Vagina (tissue), 2 donors: ENCODE data around the gene AGPAT2. TPM values are rescaled to one million over a fixed set of nuclear protein-coding genes. Genes with fewer than 3 reads are reported as not detected.

ENCODE experiments used
- DNase-seq, 2 donors: peaks; one replicate each; pipeline ENCODE4 v3.0.0-alpha.2; 2017; ENCODE audit errors: extremely low spot score in 2 of 2
- H3K27ac ChIP-seq: fragments of 200-600 bp; sonication (generic); one replicate; pipeline ENCODE4 v1.5.1; 2019
- H3K27me3 ChIP-seq: fragments of 200-600 bp; sonication (generic); one replicate; pipeline ENCODE4 v1.5.1; 2019
- H3K36me3 ChIP-seq, 2 donors: fragments of 200-600 bp; sonication (generic); one replicate each; pipeline ENCODE4 v1.5.1; 2017 to 2019
- H3K4me1 ChIP-seq: fragments of 200-600 bp; sonication (generic); one replicate; pipeline ENCODE4 v1.5.1; 2019
- H3K4me3 ChIP-seq, 2 donors: fragments of 200-600 bp; sonication (generic); 1 replicate in 1 of 2; 2 replicates in 1 of 2; pipeline ENCODE4 v1.5.1; 2016 to 2019
- H3K9me3 ChIP-seq: fragments of 200-600 bp; sonication (generic); one replicate; pipeline ENCODE4 v1.5.1; 2019
- CTCF ChIP-seq, 3 experiments: fragments of 450-650 bp in 2 of 3; fragments of 200-600 bp in 1 of 3; sonication (generic) in 1 of 3; IDR thresholded peaks; one replicate each; pipeline ENCODE4 v1.5.1; 2017 to 2019; ENCODE audit warnings: antibody characterized with exemption in 3 of 3, mild to moderate bottlenecking in 2 of 3, moderate library complexity in 2 of 3
- POLR2A ChIP-seq, 2 donors: fragments of 450-650 bp; IDR thresholded peaks; one replicate each; pipeline ENCODE4 v1.6.1; 2017; ENCODE audit warnings: antibody characterized with exemption in 2 of 2, mild to moderate bottlenecking in 2 of 2, moderate library complexity in 2 of 2
- POLR2AphosphoS5 ChIP-seq, 2 donors: sonication (generic); formaldehyde crosslinking; IDR thresholded peaks; one replicate each; pipeline ENCODE4 v1.9.0; 2017; ENCODE audit warnings: antibody characterized with exemption in 2 of 2, mild to moderate bottlenecking in 2 of 2, low read depth in 1 of 2; ENCODE audit not compliant: insufficient read depth in 1 of 2
- intact Hi-C: fragments of 100-400 bp; cut with DNase I; formaldehyde crosslinking; loops from one replicate; pipeline ENCODE4 v1.15.1; 2023
- total RNA-seq: library from RNA; depleted of rRNA; stranded (reverse); fragments of >200 nt; gene quantifications from one replicate; pipeline ENCODE4 v1.2.3, GENCODE V29; 2016

AGPAT2 gene
- total RNA-seq, 1 donor from 2014 or later: 87.2 TPM

- no peak for DNase-seq
- no peak overlapping the region for H3K27ac ChIP-seq
- peaks cover 70% of the 10 kb centered on the region for H3K4me1 ChIP-seq
- H3K4me3 ChIP-seq: no peak overlapping the region
- no peaks in the 10 kb centered on the region for H3K36me3 ChIP-seq
- TF ChIP-seq POLR2AphosphoS5 (IDR thresholded peaks at IDR 0.05; ENCODE audit: insufficient read depth in 1 of 2, low read depth in 1 of 2) (no peak), POLR2A (IDR thresholded peaks at IDR 0.05) (no peak), CTCF (IDR thresholded peaks at IDR 0.05) (no peak)
- intact Hi-C loops: no loop called here
- no peaks in the 10 kb centered on the region for H3K9me3 ChIP-seq
- no peaks in the 10 kb centered on the region for H3K27me3 ChIP-seq
These were observed 60.3 kb downstream of the AGPAT2 start for GRCh38 chr9:136626740-136627642.

GRCh38 chr9:136626066-136626725 lies 61.1 kb downstream of the AGPAT2 start:
- no peaks in the 10 kb centered on the region for H3K9me3 ChIP-seq
- peaks cover 73% of the 10 kb centered on the region for H3K4me1 ChIP-seq
- TF ChIP-seq POLR2AphosphoS5 (IDR thresholded peaks at IDR 0.05; ENCODE audit: insufficient read depth in 1 of 2, low read depth in 1 of 2) (no peak), POLR2A (IDR thresholded peaks at IDR 0.05) (no peak), CTCF (IDR thresholded peaks at IDR 0.05) (no peak)
- H3K36me3 ChIP-seq: no peaks in the 10 kb centered on the region
- H3K27me3 ChIP-seq: no peaks in the 10 kb centered on the region
- no peak for DNase-seq
- H3K27ac ChIP-seq: peak overlapping the region; percentile 36
- intact Hi-C loops: no loop called here
- no peak overlapping the region for H3K4me3 ChIP-seq

- H3K36me3 ChIP-seq: no peaks in the 10 kb centered on the region
- H3K4me1 ChIP-seq: peaks cover 71% of the 10 kb centered on the region
- no peak for DNase-seq
- H3K27ac ChIP-seq: peak overlapping the region; percentile 36
- H3K4me3 ChIP-seq: no peak overlapping the region
- H3K9me3 ChIP-seq: no peaks in the 10 kb centered on the region
- no peak for TF ChIP-seq POLR2A (IDR thresholded peaks at IDR 0.05)
- TF ChIP-seq POLR2AphosphoS5 (IDR thresholded peaks at IDR 0.05; ENCODE audit: insufficient read depth in 1 of 2, low read depth in 1 of 2): peak in 1 of 2 donors; percentile 72
- TF ChIP-seq CTCF (IDR thresholded peaks at IDR 0.05): peak; percentile 22 to 44 (median 31)
- H3K27me3 ChIP-seq: no peaks in the 10 kb centered on the region
- intact Hi-C loops: loop anchor here (2.0 kb wide), 1 partner anchor 135 kb away; no protein-coding TSS in a partner anchor
These were observed 61.9 kb downstream of the AGPAT2 start for GRCh38 chr9:136625101-136626065.

GRCh38 chr9:136624184-136624951 lies 62.9 kb downstream of the AGPAT2 start:
- TF ChIP-seq CTCF (IDR thresholded peaks at IDR 0.05): no peak
- TF ChIP-seq POLR2AphosphoS5 (IDR thresholded peaks at IDR 0.05; ENCODE audit: insufficient read depth in 1 of 2, low read depth in 1 of 2): no peak
- no peak for TF ChIP-seq POLR2A (IDR thresholded peaks at IDR 0.05)
- intact Hi-C loops: loop anchor here (2.0 kb wide), 1 partner anchor 134 kb away; no protein-coding TSS in a partner anchor
- H3K27ac ChIP-seq: peak overlapping the region; percentile 36
- no peaks in the 10 kb centered on the region for H3K27me3 ChIP-seq
- no peak overlapping the region for H3K4me3 ChIP-seq
- no peak for DNase-seq
- H3K9me3 ChIP-seq: no peaks in the 10 kb centered on the region
- H3K36me3 ChIP-seq: no peaks in the 10 kb centered on the region
- H3K4me1 ChIP-seq: peaks cover 76% of the 10 kb centered on the region
